ENCODE data around the gene JMJD1C.

DNA sequence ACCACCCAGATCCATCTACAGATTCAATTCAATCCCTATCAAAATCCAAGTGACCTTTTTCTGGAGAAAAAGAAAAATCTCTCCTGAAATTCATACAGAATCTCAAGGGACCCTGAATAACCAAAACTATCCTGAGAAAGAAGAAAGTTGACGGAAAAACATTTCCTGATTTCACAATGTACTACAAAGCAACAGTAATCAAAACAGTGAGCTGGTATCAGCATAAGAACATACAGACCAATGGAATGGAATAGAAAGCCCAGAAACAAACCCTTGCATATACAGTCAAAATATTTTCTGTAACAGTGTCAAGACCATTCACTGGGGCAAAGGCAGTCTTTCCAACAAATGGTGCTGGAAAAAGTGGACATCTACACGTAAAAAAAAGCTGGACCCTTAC lies 89.9 kb downstream of the JMJD1C start:
- TF ChIP-seq GATA1 (IDR thresholded peaks at IDR 0.05; ENCODE audit: low read depth, low read length), result no peak
- TF ChIP-seq POLR2A (IDR thresholded peaks at IDR 0.05; ENCODE audit: low read length), result no peak
